Duodenal mucosa (tissue), 2 donors: ENCODE measurements around the gene EFHD2.
"Not testable (repeated sequence)": the region's sequence is repeated elsewhere in the genome, so short reads cannot be mapped to it uniquely, and the experiment has no call there.

Source experiments
- H3K27ac ChIP-seq: one replicate; pipeline ENCODE4 v1.7.0; 2013; ENCODE audit warnings: low read depth, low read length
- H3K27me3 ChIP-seq, 2 donors: one replicate each; pipeline ENCODE4 v1.7.0; 2013; ENCODE audit warnings: low read length in 2 of 2, control low read depth in 1 of 2; ENCODE audit not compliant: insufficient read depth in 2 of 2, control insufficient read depth in 1 of 2
- H3K36me3 ChIP-seq, 2 donors: one replicate each; pipeline ENCODE4 v1.7.0; 2013; ENCODE audit warnings: low read length in 2 of 2, control low read depth in 1 of 2; ENCODE audit not compliant: insufficient read depth in 2 of 2, control insufficient read depth in 1 of 2
- H3K4me1 ChIP-seq, 2 donors: one replicate each; pipeline ENCODE4 v1.7.0; 2013; ENCODE audit warnings: low read length in 2 of 2, control low read depth in 1 of 2; ENCODE audit not compliant: insufficient read depth in 2 of 2, control insufficient read depth in 1 of 2
- H3K4me3 ChIP-seq, 2 donors: one replicate each; pipeline ENCODE4 v1.7.0; 2013; ENCODE audit warnings: low read length in 2 of 2, low read depth in 1 of 2
- H3K9ac ChIP-seq, 2 donors: one replicate each; pipeline ENCODE4 v1.7.0; 2013; ENCODE audit warnings: low read length in 2 of 2, low read depth in 1 of 2
- H3K9me3 ChIP-seq, 2 donors: one replicate each; pipeline ENCODE4 v1.7.0; 2013; ENCODE audit warnings: low read length in 2 of 2, control low read depth in 1 of 2; ENCODE audit not compliant: control insufficient read depth in 1 of 2

The EFHD2 gene

GRCh38 chr1:15471723-15472122, 62.0 kb downstream of the EFHD2 start:
- not testable (repeated sequence) for H3K4me1 ChIP-seq, H3K4me3 ChIP-seq, H3K27ac ChIP-seq, H3K36me3 ChIP-seq, H3K27me3 ChIP-seq, H3K9ac ChIP-seq, H3K9me3 ChIP-seq

DNA sequence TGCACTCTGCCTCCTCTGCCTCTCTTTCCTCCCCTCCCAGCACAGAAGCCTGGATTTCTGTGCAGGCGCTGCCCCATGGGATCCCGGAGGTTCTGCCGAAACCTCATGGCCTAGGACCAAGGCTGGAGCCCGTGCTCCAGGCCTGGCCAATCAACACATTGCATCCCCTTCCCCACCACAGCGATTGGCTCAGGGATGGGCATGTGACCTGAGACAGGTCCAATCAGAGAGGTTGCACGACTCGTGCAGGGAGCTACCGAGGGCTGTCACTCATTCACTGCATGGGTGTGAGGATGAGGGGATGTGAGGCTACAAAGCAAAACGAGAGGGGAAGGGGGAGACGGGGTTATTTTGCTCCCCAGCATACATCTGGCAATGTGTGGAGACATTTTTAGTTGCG, 62.9 kb downstream of the EFHD2 start:
- H3K9me3 ChIP-seq: no peaks in the 10 kb centered on the region
- no peak overlapping the region for H3K4me3 ChIP-seq
- no peak overlapping the region for H3K9ac ChIP-seq
- H3K4me1 ChIP-seq: no peaks in the 10 kb centered on the region
- no peak overlapping the region for H3K27ac ChIP-seq
- H3K27me3 ChIP-seq: no peaks in the 10 kb centered on the region
- no peaks in the 10 kb centered on the region for H3K36me3 ChIP-seq

GRCh38 chr1:15475752-15476314, 66.1 kb downstream of the EFHD2 start, which contains the start of gene CELA2B:
Gene CELA2B (plus strand): TSS chr1:15476104. CDS start chr1:15476126, 22 bp downstream.
- Histone ChIP-seq H3K27me3 (no peaks in the 10 kb centered on the region), H3K9me3 (no peaks in the 10 kb centered on the region), H3K36me3 (no peaks in the 10 kb centered on the region), H3K9ac (no peak within 1 kb of the TSS), H3K4me1 (no peaks in the 10 kb centered on the region), H3K27ac (no peak within 1 kb of the TSS), H3K4me3 (no peak within 1 kb of the TSS)

GRCh38 chr1:15476927-15477326, 67.2 kb downstream of the EFHD2 start:
- H3K4me3 ChIP-seq: no peak overlapping the region
- H3K27ac ChIP-seq: no peak overlapping the region
- H3K9me3 ChIP-seq: no peaks in the 10 kb centered on the region
- H3K4me1 ChIP-seq: no peaks in the 10 kb centered on the region
- no peaks in the 10 kb centered on the region for H3K27me3 ChIP-seq
- no peaks in the 10 kb centered on the region for H3K36me3 ChIP-seq
- no peak overlapping the region for H3K9ac ChIP-seq

DNA sequence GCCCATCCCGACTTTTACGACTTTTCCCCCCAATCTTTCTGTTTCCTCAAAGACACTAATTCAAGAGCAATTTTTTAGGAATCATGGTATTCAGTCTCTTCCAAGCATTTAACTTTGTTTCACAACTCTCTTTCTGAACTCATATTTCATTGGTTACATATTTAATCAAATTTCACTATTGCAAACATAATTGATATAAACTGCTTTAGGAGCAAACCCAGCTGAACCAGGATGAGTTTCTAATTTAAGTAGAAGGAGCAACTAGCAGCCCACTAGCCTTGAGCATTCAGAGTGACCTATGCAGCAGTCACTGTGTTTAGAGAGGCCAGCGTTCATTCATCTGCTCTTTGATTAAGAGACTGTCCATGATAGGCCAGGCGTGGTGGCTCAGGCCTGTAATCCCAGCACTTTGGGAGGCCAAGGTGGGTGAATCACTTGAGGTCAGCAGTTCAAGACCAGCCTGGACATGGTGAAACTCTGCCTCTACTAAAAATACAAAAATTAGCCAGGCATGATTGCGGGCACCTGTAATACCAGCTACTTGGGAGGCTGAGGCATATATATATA, 68.0 kb downstream of the EFHD2 start:
- Histone ChIP-seq H3K27ac (no peak overlapping the region), H3K36me3 (no peaks in the 10 kb centered on the region)

More for the DNA sequence above, 68.0 kb downstream of the EFHD2 start:
- Histone ChIP-seq H3K4me3 (no peak overlapping the region), H3K27me3 (no peaks in the 10 kb centered on the region), H3K9me3 (no peaks in the 10 kb centered on the region), H3K4me1 (no peaks in the 10 kb centered on the region), H3K9ac (no peak overlapping the region)
